DOHH2 (cell line): ENCODE measurements around the gene ALX4.

ENCODE experiments used
- H3F3A ChIP-seq: fragments of 200-600 bp; sonication (generic), shearing (Covaris generic); 2 replicates; pipeline ENCODE4 v1.6.0; 2016; ENCODE audit warnings: antibody characterized with exemption, mild to moderate bottlenecking; ENCODE audit not compliant: control insufficient read depth, insufficient read depth
- H3K27ac ChIP-seq: fragments of 200-600 bp; sonication (generic); 2 replicates; pipeline ENCODE4 v1.5.1; 2014; ENCODE audit warnings: low read depth, mild to moderate bottlenecking, low read length, moderate library complexity
- H3K27me3 ChIP-seq: fragments of 200-600 bp; sonication (generic); 2 replicates; pipeline ENCODE4 v1.6.1; 2014; ENCODE audit warnings: mild to moderate bottlenecking, low read length, mixed read lengths; ENCODE audit not compliant: control insufficient read depth
- H3K36me3 ChIP-seq: fragments of 200-600 bp; sonication (generic); 2 replicates; pipeline ENCODE4 v1.6.1; 2014; ENCODE audit warnings: mild to moderate bottlenecking, low read length, moderate library complexity, mixed read lengths; ENCODE audit not compliant: control insufficient read depth
- H3K4me1 ChIP-seq: fragments of 200-600 bp; sonication (generic); 2 replicates; pipeline ENCODE4 v1.6.1; 2014; ENCODE audit warnings: mild to moderate bottlenecking, low read length, mixed read lengths; ENCODE audit not compliant: control insufficient read depth
- H3K4me2 ChIP-seq: fragments of 200-600 bp; sonication (generic); 2 replicates; pipeline ENCODE4 v1.6.0; 2014; ENCODE audit warnings: mild to moderate bottlenecking, low read length, moderate library complexity
- H3K4me3 ChIP-seq: fragments of 200-600 bp; sonication (generic); 2 replicates; pipeline ENCODE4 v1.5.1; 2014; ENCODE audit warnings: mild to moderate bottlenecking, low read length, mixed read lengths
- H3K79me2 ChIP-seq: fragments of 200-600 bp; sonication (generic); 2 replicates; pipeline ENCODE4 v1.6.1; 2014; ENCODE audit warnings: mild to moderate bottlenecking, low read length, mixed read lengths; ENCODE audit not compliant: control insufficient read depth
- H3K9me2 ChIP-seq: fragments of 200-600 bp; sonication (generic); replicated peaks from 2 replicates; pipeline ENCODE4 v1.6.1; 2014; ENCODE audit warnings: mild to moderate bottlenecking, low read length, mixed read lengths; ENCODE audit not compliant: control insufficient read depth
- H3K9me3 ChIP-seq: fragments of 200-600 bp; sonication (generic); 2 replicates; pipeline ENCODE4 v1.6.1; 2014; ENCODE audit warnings: antibody characterized with exemption, low read length, mixed read lengths; ENCODE audit not compliant: control insufficient read depth, insufficient read depth
- H4K20me1 ChIP-seq: fragments of 200-600 bp; sonication (generic); 2 replicates; pipeline ENCODE4 v1.6.0; 2014; ENCODE audit warnings: low read depth, mild to moderate bottlenecking, antibody characterized with exemption, low read length, moderate library complexity; ENCODE audit not compliant: control insufficient read depth, insufficient read depth
- CTCF ChIP-seq: fragments of 200-600 bp; sonication (generic); IDR thresholded peaks from one replicate; pipeline ENCODE4 v1.5.1; 2014; ENCODE audit warnings: antibody characterized with exemption, mild to moderate bottlenecking, low read depth, low read length; ENCODE audit not compliant: poor library complexity, severe bottlenecking
- EZH2phosphoT487 ChIP-seq: fragments of 200-600 bp; sonication (generic); IDR thresholded peaks from 2 replicates; pipeline ENCODE4 v1.6.1; 2017; ENCODE audit warnings: borderline replicate concordance, mild to moderate bottlenecking, antibody characterized with exemption, low read length, moderate library complexity, mixed read lengths

The ALX4 gene

GRCh38 chr11:44357711-44358110 lies 47.8 kb upstream of the ALX4 start:
- H3K27me3 ChIP-seq: no peaks in the 10 kb centered on the region
- H3K9me3 ChIP-seq: no peaks in the 10 kb centered on the region
- no peaks in the 10 kb centered on the region for H3K9me2 ChIP-seq
- no peaks in the 10 kb centered on the region for H3K79me2 ChIP-seq
- H3K4me2 ChIP-seq: no peak overlapping the region
- no peak overlapping the region for H3K4me3 ChIP-seq
- no peaks in the 10 kb centered on the region for H3F3A ChIP-seq
- TF ChIP-seq CTCF (no peak), EZH2phosphoT487 (no peak)
- H4K20me1 ChIP-seq: 0 out of 2 replicates have a peak, but pooled peaks cover 2% of the 10 kb centered on the region
- no peak overlapping the region for H3K27ac ChIP-seq
- no peaks in the 10 kb centered on the region for H3K4me1 ChIP-seq
- no peaks in the 10 kb centered on the region for H3K36me3 ChIP-seq

- 0 out of 2 replicates have a peak, but pooled peaks cover 2% of the 10 kb centered on the region for H4K20me1 ChIP-seq
- H3K9me2 ChIP-seq: no peaks in the 10 kb centered on the region
- H3K9me3 ChIP-seq: no peaks in the 10 kb centered on the region
- no peak overlapping the region for H3K4me2 ChIP-seq
- H3K27me3 ChIP-seq: no peaks in the 10 kb centered on the region
- H3K27ac ChIP-seq: no peak overlapping the region
- H3F3A ChIP-seq: no peaks in the 10 kb centered on the region
- peaks cover 3% of the 10 kb centered on the region for H3K4me1 ChIP-seq
- TF ChIP-seq EZH2phosphoT487 (no peak), CTCF (no peak)
- no peaks in the 10 kb centered on the region for H3K36me3 ChIP-seq
- no peak overlapping the region for H3K4me3 ChIP-seq
- no peaks in the 10 kb centered on the region for H3K79me2 ChIP-seq
Observed at GRCh38 chr11:44356351-44356750, 46.4 kb upstream of the ALX4 start.

GRCh38 chr11:44351898-44352498 lies 42.1 kb upstream of the ALX4 start:
- H3K4me1 ChIP-seq: peaks cover 12% of the 10 kb centered on the region
- no peaks in the 10 kb centered on the region for H3K9me3 ChIP-seq
- no peaks in the 10 kb centered on the region for H3K9me2 ChIP-seq
- H3K36me3 ChIP-seq: no peaks in the 10 kb centered on the region
- no peak overlapping the region for H3K27ac ChIP-seq
- H3K79me2 ChIP-seq: no peaks in the 10 kb centered on the region
- no peaks in the 10 kb centered on the region for H3K27me3 ChIP-seq
- H4K20me1 ChIP-seq: 0 out of 2 replicates have a peak, but pooled peaks cover 2% of the 10 kb centered on the region
- no peaks in the 10 kb centered on the region for H3F3A ChIP-seq
- no peak overlapping the region for H3K4me2 ChIP-seq
- TF ChIP-seq EZH2phosphoT487 (no peak), CTCF (peak; percentile 22)
- H3K4me3 ChIP-seq: no peak overlapping the region
